HG03342 (cell line): ENCODE measurements around the gene KANK3.
"Not testable (repeated sequence)": the region's sequence is repeated elsewhere in the genome, so short reads cannot be mapped to it uniquely, and the experiment has no call there.

ENCODE experiments used
- ATAC-seq: cut with Tn5 transposase; IDR thresholded peaks from one replicate; pipeline ENCODE4 v1.9.1; 2021; ENCODE audit warnings: mild to moderate bottlenecking, moderate library complexity; ENCODE audit not compliant: unreplicated experiment

KANK3 gene

DNA sequence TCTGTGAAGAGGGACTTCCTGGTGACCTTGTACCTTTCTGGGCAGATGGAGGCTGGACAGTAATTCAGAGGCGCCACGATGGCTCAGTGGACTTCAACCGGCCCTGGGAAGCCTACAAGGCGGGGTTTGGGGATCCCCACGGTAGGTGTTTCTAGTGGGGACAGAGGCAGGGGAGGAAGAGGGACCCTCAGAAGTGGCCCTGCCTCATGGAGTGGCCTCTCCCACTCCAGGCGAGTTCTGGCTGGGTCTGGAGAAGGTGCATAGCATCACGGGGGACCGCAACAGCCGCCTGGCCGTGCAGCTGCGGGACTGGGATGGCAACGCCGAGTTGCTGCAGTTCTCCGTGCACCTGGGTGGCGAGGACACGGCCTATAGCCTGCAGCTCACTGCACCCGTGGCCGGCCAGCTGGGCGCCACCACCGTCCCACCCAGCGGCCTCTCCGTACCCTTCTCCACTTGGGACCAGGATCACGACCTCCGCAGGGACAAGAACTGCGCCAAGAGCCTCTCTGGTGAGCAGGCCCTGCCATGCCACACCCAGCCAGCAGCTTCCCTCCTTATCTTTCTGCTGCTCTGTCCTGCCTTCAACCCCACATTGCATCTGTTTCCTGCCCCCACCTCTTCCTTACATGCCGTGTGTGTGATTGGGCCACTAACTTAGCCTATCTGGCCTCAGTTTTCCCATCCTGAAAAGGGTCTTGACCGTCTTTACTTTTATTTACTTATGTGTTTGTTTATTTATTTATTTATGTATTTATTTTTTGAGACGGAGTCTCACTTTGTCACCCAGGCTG, 28.1 kb upstream of the KANK3 start:
- no peak for ATAC-seq

GRCh38 chr19:8370176-8371010, 27.3 kb upstream of the KANK3 start:
- ATAC-seq, result no peak

GRCh38 chr19:8367327-8368001, 24.4 kb upstream of the KANK3 start:
- no peak for ATAC-seq

DNA sequence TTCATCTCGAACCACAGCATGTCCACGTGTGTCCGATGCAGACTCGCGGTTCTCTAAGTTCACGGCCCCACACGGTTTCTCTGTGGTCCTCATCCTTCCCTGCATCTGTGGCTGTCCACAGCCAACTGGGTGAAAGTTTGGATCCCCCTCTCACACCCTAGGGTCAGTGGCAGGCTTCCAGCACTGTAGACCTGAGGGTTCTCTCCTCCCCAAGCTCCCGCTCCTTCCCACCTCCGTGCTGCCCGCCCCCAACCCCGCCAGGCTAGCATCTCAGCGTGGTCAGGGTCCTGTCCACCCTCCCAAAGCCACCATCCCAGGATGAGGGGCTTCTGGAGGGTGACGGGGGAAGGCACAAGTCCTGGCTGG, 23.9 kb upstream of the KANK3 start:
- ATAC-seq, result no peak

DNA sequence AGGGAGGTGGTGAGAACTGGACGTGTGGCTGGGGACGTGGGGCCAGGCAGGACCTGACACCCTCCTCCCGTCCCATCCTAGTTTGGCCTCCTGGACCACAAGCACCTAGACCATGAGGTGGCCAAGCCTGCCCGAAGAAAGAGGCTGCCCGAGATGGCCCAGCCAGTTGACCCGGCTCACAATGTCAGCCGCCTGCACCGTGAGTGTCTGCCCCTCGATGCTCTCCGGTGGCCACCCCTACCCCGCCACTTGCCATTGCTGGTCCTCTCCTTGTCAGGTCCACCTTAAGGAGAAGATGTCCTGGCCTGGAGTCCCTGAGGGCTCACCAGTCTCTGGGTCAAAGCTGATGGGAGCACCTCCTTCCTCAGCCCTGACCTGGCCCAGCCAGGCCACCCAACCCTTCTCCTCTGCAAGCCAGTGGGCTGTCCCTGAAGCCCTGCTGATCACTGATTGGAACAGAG, 23.1 kb upstream of the KANK3 start:
- no peak for ATAC-seq

- no peak for ATAC-seq
These were observed 21.0 kb upstream of the KANK3 start, which contains the start of gene ANGPTL4 for GRCh38 chr19:8363803-8364771. TSS of gene ANGPTL4 (plus strand) at chr19:8364155. CDS start at chr19:8364322, 167 bp downstream.

DNA sequence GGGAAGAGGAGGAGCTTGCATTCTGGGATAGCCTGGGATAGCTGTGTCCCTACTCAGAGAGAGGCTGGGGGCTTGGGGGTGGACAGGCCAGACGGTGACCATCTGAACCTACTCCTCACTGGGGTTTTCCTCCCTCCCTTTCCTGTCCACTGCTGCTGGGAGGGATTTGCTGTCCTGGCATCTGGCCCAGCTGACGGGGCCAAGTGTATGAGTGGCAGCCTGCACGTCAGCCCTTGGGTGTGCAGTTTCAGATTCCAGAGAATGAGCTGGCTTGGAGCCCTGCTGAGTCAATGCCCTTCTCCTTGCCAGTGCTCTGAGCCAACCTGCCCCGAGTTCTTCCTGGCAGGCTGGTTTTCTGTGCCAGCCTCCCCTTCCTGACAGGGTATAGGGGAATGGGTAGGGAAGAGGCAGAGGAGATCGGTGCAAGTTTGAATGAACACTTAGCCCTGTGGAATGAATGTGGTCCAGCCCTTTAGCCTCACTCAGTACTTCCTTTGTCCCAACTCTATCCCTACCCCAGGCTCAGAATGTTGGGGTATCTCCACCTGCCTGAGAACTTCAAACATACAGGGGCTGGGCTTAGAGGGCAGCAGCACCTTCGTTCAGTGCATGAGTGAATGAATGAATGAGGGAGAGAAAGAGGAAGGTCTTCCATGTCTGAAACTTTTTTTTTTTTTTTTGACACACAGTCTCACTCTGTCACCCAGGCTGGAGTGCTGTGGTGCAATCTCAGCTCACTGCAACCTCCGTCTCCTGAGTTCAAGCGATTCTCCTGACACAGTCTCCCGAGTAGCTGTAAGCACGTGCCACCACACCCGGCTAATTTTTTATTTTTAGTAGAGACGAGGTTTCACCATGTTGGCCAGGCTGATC, 19.1 kb upstream of the KANK3 start:
- ATAC-seq, result no peak

GRCh38 chr19:8360196-8360595, 17.1 kb upstream of the KANK3 start:
- no peak for ATAC-seq

- no peak for ATAC-seq
These were observed 15.9 kb upstream of the KANK3 start for GRCh38 chr19:8358948-8359347.

GRCh38 chr19:8357007-8357521, 14.0 kb upstream of the KANK3 start:
- no peak for ATAC-seq

- ATAC-seq, result no peak
These were observed 12.8 kb upstream of the KANK3 start for GRCh38 chr19:8355631-8356402.

GRCh38 chr19:8352845-8353244, 9.8 kb upstream of the KANK3 start:
- not testable (repeated sequence) for ATAC-seq

- no peak for ATAC-seq
These were observed 9.2 kb upstream of the KANK3 start for GRCh38 chr19:8352134-8352827.

GRCh38 chr19:8349629-8350372, 6.7 kb upstream of the KANK3 start:
- not testable (repeated sequence) for ATAC-seq

- no peak for ATAC-seq
These were observed 402 bp upstream of the KANK3 start for GRCh38 chr19:8343483-8343844.

- no peak for ATAC-seq
These were observed 762 bp downstream of the KANK3 start for GRCh38 chr19:8342316-8342683.

- ATAC-seq, result not testable (repeated sequence)
These were observed 1.6 kb downstream of the KANK3 start for GRCh38 chr19:8341504-8341903.
